K562 (cell line): Measurements from ENCODE around the gene CCDC90B. TPM values are rescaled to one million over a fixed set of nuclear protein-coding genes. Genes with fewer than 3 reads are reported as not detected.

Source experiments
- ARNT ChIP-seq, 2 experiments: fragments of 450-650 bp; IDR thresholded peaks; 2 replicates each; pipeline ENCODE4 v1.6.1; 2016; ENCODE audit warnings: mild to moderate bottlenecking in 1 of 2
- DEAF1 ChIP-seq: fragments of 450-650 bp; formaldehyde crosslinking; IDR thresholded peaks from 2 replicates; pipeline ENCODE4 v1.4.0; 2020; ENCODE audit warnings: mild to moderate bottlenecking, moderate library complexity
- DPF2 ChIP-seq: fragments of 450-650 bp; IDR thresholded peaks from 2 replicates; pipeline ENCODE4 v1.6.1; 2016
- E2F8 ChIP-seq: fragments of 450-650 bp; IDR thresholded peaks from 2 replicates; pipeline ENCODE4 v1.7.1; 2018; ENCODE audit warnings: mild to moderate bottlenecking, low read depth; ENCODE audit not compliant: partially characterized antibody
- HDAC2 ChIP-seq: fragments of 450-650 bp; IDR thresholded peaks from 2 replicates; pipeline ENCODE4 v1.6.1; 2016; ENCODE audit warnings: mild to moderate bottlenecking
- ILK ChIP-seq: fragments of 450-650 bp; IDR thresholded peaks from 2 replicates; pipeline ENCODE4 v1.6.1; 2016; ENCODE audit warnings: missing genetic modification characterization, low read depth, mild to moderate bottlenecking, missing compliant biosample characterization, moderate library complexity, borderline replicate concordance
- KDM2B ChIP-seq: fragments of 250-450 bp; sonication (Bioruptor Pico); IDR thresholded peaks from 2 replicates; pipeline ENCODE4 v1.8.0; 2021; ENCODE audit warnings: mild to moderate bottlenecking, moderate library complexity
- NFIX ChIP-seq: fragments of 250-450 bp; sonication (Bioruptor Pico); IDR thresholded peaks from 2 replicates; pipeline ENCODE4 v1.4.0; 2020; ENCODE audit warnings: low read depth, mild to moderate bottlenecking, moderate library complexity
- RCOR1 ChIP-seq, 2 experiments: IDR thresholded peaks; 2 replicates each; pipeline ENCODE4 v1.6.1; 2012; ENCODE audit warnings: low read depth in 2 of 2, low read length in 2 of 2, borderline replicate concordance in 1 of 2, improper control_type of control experiment in 1 of 2
- RFX1 ChIP-seq: fragments of 450-650 bp; IDR thresholded peaks from 2 replicates; pipeline ENCODE4 v1.6.1; 2016; ENCODE audit warnings: mild to moderate bottlenecking, moderate library complexity
- SIN3B ChIP-seq: fragments of 450-650 bp; IDR thresholded peaks from 2 replicates; pipeline ENCODE4 v1.6.1; 2017; ENCODE audit warnings: low read depth, mild to moderate bottlenecking, moderate library complexity
- SMARCE1 ChIP-seq: fragments of 450-650 bp; IDR thresholded peaks from 2 replicates; pipeline ENCODE4 v1.7.1; 2016; ENCODE audit warnings: mild to moderate bottlenecking
- SPI1 ChIP-seq: IDR thresholded peaks from 2 replicates; pipeline ENCODE4 v1.6.1; 2011; ENCODE audit warnings: low read depth, low read length, control low read depth, borderline replicate concordance
- TCF7 ChIP-seq: sonication (generic); IDR thresholded peaks from 2 replicates; pipeline ENCODE4 v1.6.1; 2016; ENCODE audit warnings: antibody characterized with exemption, borderline replicate concordance
- TEAD4 ChIP-seq, 2 experiments: sonication (generic) in 1 of 2; formaldehyde crosslinking in 1 of 2; IDR thresholded peaks; 2 replicates each; pipeline versions ENCODE4 v1.6.1 to v1.8.0; 2012 to 2022; ENCODE audit warnings: borderline replicate concordance in 1 of 2, inconsistent platforms in 1 of 2, low read length in 1 of 2, mild to moderate bottlenecking in 1 of 2, missing genetic modification reagents in 1 of 2
- VEZF1 ChIP-seq: fragments of 200-800 bp; sonication (Bioruptor generic); IDR thresholded peaks from 2 replicates; pipeline ENCODE4 v1.6.1; 2017; ENCODE audit warnings: missing genetic modification characterization, missing compliant biosample characterization
- ZBTB7A ChIP-seq: IDR thresholded peaks from 2 replicates; pipeline ENCODE4 v1.6.1; 2011; ENCODE audit warnings: low read depth, mild to moderate bottlenecking, low read length, moderate library complexity, borderline replicate concordance; ENCODE audit not compliant: control insufficient read depth
- ZEB2 ChIP-seq: fragments of 450-650 bp; IDR thresholded peaks from 2 replicates; pipeline ENCODE4 v1.6.1; 2016
- ZFP30 ChIP-seq: fragments of 250-450 bp; sonication (Bioruptor Pico); IDR thresholded peaks from 2 replicates; pipeline ENCODE4 v1.8.0; 2022; ENCODE audit warnings: moderate library complexity, mild to moderate bottlenecking, inconsistent platforms, borderline replicate concordance
- ZNF134 ChIP-seq: fragments of 250-450 bp; sonication (Bioruptor Pico); conservative IDR thresholded peaks from 2 replicates; pipeline ENCODE4 v1.4.0; 2020
- polyA plus RNA-seq, 8 experiments: library from polyadenylated mRNA; depleted of rRNA in 4 of 8; stranded (reverse) in 5 of 8; unstranded in 3 of 8; fragments of >200 nt; fragmentation: Nextera tagmentation in 2 of 8; fragmentation: Illumina TruSeq in 1 of 8; extraction: Ambion mirVana in 2 of 8; extraction: Trizol in 1 of 8; gene quantifications; 2 replicates each; pipeline versions ENCODE4 v1.2.1 to v1.2.3, GENCODE V29; 2011 to 2014; ENCODE audit warnings: inconsistent platforms in 1 of 8, missing spikeins in 1 of 8
- total RNA-seq, 7 experiments: library from RNA; depleted of rRNA in 6 of 7; stranded (reverse); fragments of >200 nt in 6 of 7; fragmentation: Illumina TruSeq in 2 of 7; extraction: Trizol in 2 of 7; gene quantifications; 2 replicates each; pipeline versions ENCODE4 v1.2.1 to v1.2.3, GENCODE V29; 2011 to 2021; ENCODE audit warnings: low replicate concordance in 1 of 7

CCDC90B gene
- total and polyA plus RNA-seq, 9 of the 15 experiments (the other 6 are each of a cell fraction or from before 2014, with no cell fraction given), result 26.6 to 63.6 (median 51.8) TPM

- TF ChIP-seq TCF7, result no peak
- TF ChIP-seq DEAF1, result no peak; the same call in 1 of the 2 replicates
- peak in 1 of 2 experiments; percentile 70; a peak in 1 of 4 replicates for TF ChIP-seq ARNT (IDR thresholded peaks at IDR 0.05)
- peak in 1 of 2 experiments; percentile 66; a peak in 1 of 4 replicates for TF ChIP-seq RCOR1 (IDR thresholded peaks at IDR 0.05; ENCODE audit: borderline replicate concordance in 1 of 2, low read depth in 2 of 2, low read length in 2 of 2)
- peak; percentile 69; the same call in 1 of the 2 replicates for TF ChIP-seq SMARCE1
- TF ChIP-seq DPF2, result peak; percentile 74
- TF ChIP-seq RFX1, result 0 out of 2 replicates have a peak, but pooled peaks have one; percentile 9
- 0 out of 2 replicates have a peak, but pooled peaks have one; percentile 38 for TF ChIP-seq HDAC2
- no peak for TF ChIP-seq KDM2B (CRISPR knock-in tag)
- no peak for TF ChIP-seq ILK (tag)
- TF ChIP-seq E2F8, result no peak
- TF ChIP-seq TEAD4 (IDR thresholded peaks at IDR 0.05; ENCODE audit: low read length), result peak; percentile 58
- no peak for TF ChIP-seq TEAD4 (CRISPR knock-in tag; IDR thresholded peaks at IDR 0.05; ENCODE audit: borderline replicate concordance)
- TF ChIP-seq VEZF1 (CRISPR knock-in tag), result peak; percentile 25; the same call in 1 of the 2 replicates
- TF ChIP-seq NFIX (CRISPR knock-in tag), result no peak
- no peak for TF ChIP-seq SIN3B
- TF ChIP-seq SPI1, result 0 out of 2 replicates have a peak, but pooled peaks have one; percentile 13
- no peak for TF ChIP-seq ZEB2
- TF ChIP-seq ZBTB7A, result no peak
- TF ChIP-seq ZFP30, result no peak
- no peak for TF ChIP-seq ZNF134 (CRISPR knock-in tag)
Observed at GRCh38 chr11:83241291-83241946, 44.7 kb downstream of the CCDC90B start (continued).
